ENCODE data around the gene RPUSD1. TPM values are rescaled to one million over a fixed set of nuclear protein-coding genes. Genes with fewer than 3 reads are reported as not detected.
"Not testable (repeated sequence)": the region's sequence is repeated elsewhere in the genome, so short reads cannot be mapped to it uniquely, and the experiment has no call there.

RPUSD1 gene
- total RNA-seq, 1 donor from 2014 or later = 7.8 TPM

DNA sequence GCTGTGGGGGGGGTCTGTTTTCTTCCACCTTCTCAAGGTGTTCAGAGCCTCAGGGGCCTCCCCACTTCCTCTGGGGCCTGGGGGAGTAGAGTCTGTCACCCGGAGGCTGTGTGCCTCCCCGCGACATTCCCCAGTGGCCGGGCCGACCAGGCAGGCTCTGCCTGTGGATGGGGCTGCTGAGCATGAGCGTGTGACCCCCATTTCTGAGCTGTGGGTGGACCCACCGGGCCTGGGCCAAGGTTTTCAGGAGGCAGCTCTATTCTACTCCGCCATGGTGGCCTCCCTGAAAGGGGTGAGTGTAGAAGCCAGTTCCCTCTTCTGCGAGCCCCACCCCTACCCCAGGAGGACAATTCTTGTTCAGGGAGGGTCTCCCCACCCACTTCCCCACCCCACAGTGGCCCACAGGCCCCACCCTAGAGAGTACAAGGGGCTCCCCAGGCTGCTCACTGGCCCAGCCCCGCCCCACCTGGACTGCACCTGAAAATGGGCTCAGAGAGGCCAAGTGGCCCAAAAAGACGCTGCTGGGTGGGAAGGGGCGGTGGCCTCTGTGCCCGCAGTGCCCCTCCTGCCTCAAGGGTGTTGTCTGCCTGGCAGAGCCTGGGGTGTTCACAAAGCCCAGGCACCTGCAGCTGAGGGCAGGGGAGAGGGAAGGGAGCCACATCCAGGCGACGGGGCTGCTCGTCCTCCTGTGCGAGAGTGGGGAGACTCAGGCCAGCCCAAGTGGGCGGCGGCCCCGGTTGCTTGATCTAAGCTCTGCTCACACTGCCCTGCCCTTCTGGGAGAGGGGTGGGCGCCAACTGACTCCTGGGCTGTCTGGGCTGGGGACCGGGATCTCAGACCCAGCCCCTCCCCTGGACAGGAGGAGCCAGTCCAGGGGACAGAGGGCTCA is 26.3 kb downstream of the RPUSD1 start:
- no peak for ATAC-seq (ENCODE audit: poor library complexity)
- intact Hi-C loops (cut with DNase I) = no loop called here
- DNase-seq = no peak

DNA sequence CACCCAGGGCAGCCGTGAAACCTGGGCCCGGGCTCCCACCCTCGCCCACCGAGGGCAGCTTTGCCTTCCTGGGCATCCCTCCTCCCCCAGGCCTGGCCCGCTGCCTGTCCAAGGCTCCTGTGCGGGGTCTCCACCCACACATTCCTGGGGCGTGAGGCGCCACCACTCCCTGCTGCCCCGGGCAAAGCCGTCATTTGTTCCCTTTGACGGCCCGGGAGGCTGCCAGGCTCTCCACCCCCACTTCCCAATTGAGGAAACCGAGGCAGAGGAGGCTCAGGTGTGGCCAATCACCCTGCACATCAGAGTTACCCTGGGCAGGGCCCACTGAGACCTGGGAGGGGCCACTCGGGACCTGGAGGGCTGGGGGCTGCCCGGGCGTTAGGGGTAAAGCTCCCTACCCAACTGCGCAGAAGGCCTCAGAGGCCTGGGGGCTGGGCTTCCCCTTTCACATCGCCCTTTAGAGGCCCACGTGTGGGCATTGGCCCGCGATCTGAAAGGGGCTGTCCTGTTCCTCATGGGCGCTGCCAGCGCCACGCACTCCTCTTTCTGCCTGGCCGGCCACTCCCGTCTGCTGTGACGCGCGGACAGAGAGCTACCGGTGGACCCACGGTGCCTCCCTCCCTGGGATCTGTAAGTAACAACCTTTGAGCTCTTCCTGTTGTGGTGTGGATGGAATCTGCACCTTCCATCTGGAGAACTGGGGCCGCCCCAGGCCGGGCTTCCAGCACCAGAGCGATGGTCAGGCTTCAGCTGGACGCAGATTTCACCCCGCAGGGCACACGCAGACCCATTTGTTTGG is 27.4 kb downstream of the RPUSD1 start, which contains the start of gene MSLN:
Gene MSLN (plus strand): TSS at position 190 of the 799 bp plus-strand sequence. CDS start 1,947 bp downstream, outside the sequence.
- DNase-seq (no peak), ATAC-seq (ENCODE audit: poor library complexity) (peak; percentile 31)
- intact Hi-C loops (cut with DNase I) = no loop called here

DNA sequence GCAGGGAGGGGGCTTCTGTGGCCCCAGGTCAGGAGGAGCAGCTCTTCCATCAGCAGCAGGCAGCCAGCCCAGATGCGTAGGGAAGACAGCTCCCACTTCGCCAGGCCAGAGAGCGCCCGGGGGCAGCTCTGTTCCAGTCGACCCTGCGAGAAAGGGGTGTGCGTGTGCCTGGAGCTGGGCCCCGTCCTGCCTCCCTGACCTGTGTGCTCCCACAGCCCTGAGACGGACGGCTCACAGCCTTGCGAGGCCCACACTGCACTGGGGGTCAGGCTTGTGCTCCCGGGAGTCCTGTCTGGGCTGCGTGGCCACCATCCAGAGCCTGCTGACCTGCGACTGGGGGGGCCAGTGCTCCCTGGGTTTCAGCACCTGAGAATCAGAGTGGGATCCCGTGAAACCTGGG is 28.1 kb downstream of the RPUSD1 start:
- DNase-seq (no peak), ATAC-seq (ENCODE audit: poor library complexity) (no peak)
- intact Hi-C loops (cut with DNase I) = no loop called here

DNA sequence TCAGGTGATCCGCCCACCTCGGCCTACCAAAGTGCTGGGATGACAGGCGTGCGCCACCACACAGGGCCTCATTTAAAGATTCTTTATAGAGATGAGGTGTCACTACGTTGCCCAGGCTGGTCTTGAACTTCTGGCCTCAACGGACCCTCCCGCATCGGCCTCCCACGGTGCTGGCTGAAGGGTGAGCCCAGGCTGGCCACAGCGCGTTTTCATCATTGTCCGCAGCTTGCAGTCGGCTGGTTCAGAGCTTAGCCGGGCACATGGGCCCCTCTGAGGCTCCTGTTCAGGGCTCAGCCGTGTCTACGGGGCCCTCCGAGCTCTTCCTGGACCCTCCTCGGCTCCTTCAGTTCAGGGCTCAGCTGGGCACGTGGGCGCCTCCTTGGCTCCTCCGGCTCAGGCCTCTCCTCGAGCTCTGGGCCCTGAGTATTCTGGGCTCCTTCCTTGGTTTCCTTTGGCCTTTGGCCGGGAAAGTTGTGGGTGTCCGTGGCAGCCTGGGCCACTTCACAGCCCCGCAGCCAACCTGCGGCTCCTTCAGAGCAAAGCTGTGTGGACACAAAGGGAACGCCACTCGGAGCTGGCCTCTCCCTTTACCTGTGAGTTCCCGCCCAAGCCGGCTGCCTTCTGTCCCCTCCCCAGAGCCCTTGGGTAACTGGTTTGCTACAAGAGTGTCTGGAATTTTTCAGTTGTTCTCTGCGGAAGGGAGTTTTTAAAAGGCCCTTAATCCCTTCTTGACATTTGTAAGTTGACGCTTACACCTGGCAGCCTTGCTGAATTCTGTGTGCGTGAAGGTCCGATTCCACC is 28.9 kb downstream of the RPUSD1 start:
- no peak for ATAC-seq (ENCODE audit: poor library complexity)
- no peak for DNase-seq
- intact Hi-C loops (cut with DNase I) = no loop called here

DNA sequence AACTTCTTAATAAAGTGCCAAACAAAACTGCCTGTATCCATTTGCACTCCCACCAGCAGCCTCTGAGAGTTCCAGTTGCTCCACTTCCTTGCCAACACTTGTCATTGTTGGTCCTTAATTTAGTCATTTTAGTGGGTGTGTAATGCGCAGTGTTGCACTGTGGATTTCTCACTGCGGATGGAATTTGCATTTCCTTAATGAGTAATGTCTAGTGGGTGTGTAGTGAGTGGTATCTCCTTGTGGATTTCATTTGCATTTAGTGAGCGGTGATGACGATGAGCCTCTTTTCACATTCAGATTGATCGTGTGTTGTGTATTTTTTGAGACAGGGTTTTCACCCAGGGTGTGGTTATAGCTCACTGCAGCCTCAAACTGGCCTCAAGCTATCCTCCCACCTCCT is 31.8 kb downstream of the RPUSD1 start:
- ATAC-seq (ENCODE audit: poor library complexity) (no peak), DNase-seq (no peak)
- intact Hi-C loops (cut with DNase I) = no loop called here

DNA sequence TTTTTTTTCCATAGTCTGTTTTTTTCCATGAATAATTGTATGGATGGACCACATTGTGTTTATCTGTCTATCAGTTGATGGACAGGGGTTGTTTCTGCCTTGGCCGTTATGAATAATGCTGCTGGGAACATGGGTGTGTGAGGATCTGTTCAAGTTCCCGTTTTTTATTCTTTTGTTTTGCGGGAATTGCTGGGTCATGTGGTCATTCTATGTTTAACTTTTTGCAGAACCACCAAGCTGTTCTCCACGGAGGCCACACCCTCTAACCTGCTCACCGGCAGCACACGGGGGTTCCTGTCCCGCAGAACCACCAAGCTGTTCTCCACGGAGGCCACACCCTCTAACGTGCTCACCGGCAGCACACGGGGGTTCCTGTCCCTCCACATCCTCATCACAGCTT is 33.5 kb downstream of the RPUSD1 start:
- ATAC-seq (ENCODE audit: poor library complexity) (peak; percentile 36), DNase-seq (no peak)
- intact Hi-C loops (cut with DNase I) = no loop called here

DNA sequence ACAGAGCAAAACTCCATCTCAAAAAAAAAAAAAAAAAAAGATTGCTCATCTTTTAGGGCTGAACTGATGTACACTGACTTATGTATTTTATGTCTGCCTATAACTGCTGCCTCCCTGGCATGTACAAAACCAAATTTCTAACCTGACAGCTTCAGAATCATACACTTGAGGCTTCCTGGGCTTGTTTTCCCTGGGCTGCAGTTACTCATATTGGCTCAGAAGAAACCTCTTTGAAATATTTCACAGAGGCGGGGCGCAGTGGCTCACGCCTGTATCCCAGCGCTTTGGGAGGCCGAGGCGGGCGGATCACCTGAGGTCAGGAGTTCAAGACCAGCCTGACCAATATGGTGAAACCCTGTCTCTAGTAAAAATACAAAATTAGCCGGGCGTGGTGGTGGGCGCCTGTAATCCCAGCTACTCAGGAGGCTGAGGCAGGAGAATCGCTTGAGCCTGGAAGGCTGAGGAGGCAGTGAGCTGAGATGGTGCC is 34.0 kb downstream of the RPUSD1 start:
- DNase-seq; ATAC-seq (ENCODE audit: poor library complexity); intact Hi-C loops (cut with DNase I): not testable (repeated sequence)

DNA sequence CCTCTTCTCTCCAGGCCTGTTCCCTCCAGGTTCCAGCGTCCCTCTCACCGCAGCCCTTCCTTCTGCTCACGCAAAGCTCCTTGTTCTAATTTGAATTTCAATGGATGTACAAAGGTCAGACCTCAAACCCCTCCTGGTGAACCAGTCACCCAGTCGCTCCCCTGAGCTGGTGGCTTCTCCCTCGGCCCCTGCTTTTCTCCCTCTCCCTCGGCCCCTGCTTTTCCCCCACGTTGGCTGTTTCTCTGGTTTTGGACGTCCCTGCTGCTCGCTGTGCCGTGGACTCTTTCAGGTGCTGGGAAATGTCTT is 36.2 kb downstream of the RPUSD1 start:
- DNase-seq (no peak), ATAC-seq (ENCODE audit: poor library complexity) (no peak)
- intact Hi-C loops (cut with DNase I) = no loop called here

DNA sequence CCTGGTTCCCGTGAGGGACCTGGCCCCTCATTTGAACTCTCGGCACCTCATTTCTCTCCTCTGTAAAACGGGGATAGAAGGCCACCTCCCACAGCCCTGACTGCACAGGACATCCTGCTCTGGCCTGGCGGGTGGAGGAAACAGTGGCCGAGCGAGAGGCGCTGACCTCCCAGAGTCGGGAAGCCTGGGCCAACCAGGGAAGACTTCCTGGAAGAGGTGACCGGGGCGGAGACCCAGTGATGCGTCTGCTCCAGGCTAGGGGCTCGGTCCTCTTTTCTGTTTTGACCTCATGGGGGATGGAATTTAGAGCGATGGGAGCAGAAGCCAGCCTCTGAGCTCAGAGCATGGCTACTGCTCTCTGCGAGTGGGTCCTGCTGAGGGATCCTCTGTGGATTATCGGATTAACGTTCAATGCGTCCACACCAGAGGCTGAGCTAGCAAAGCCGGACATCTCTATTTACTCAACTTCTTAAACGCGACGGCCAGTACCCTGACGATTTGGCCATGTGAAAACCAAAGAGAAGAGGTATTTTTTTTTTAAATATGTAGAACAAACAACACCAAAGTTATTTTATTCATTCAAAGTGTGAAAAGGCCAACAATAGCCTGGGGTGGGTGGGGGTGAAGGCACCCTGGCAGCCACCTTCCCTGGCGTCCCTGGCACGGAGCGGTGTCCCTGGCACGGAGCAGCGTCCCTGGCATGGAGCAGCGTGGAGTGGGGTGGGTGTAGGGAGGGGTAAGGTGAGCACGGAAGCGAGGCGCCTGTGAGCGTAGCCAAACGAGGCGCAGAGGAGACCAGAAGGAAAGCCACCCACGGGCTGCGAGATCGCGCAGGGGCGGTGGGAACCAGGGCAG is 36.8 kb downstream of the RPUSD1 start:
- ATAC-seq (ENCODE audit: poor library complexity) = peak; percentile 79
- DNase-seq = no peak
- intact Hi-C loops (cut with DNase I) = no loop called here

DNA sequence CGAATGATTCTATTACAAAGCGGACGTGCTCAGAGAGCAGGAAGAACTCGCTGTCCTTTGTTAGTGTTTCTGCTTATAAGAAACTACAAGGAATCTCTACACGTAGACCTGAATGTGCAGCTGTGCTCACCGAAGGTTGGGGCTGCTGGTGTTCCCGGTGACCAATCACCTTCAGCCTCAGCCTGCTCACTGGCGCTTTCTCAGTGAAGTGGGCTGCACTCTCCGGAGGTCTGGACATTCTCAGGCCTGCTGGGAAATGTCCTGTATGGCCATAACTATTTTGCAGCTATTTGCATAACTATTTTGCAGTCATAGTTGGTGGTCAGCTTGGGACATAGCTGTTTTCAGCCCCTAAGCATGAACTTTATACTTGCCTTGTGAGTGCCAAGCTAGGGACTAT is 37.7 kb downstream of the RPUSD1 start:
- no peak for DNase-seq
- no peak for ATAC-seq (ENCODE audit: poor library complexity)
- intact Hi-C loops (cut with DNase I) = no loop called here

DNA sequence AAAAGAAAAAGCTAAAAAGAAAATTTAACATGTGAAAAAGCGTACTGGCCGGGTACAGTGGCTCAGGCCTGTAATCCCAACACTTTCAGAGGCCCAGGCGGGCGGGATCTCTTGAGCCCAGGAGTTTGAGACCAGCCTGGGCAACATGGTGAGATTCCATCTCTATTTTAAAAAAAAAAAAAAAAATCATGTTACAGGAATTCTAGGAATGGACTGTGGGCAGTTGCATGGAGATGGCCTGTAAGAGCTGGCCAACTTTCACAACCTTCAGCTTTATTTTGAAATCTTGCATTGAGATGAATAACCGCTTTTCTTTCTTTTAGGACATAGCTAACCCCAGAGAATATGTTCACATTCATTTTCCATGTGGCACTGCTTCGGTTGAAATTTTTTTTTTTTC is 39.2 kb downstream of the RPUSD1 start:
- no peak for ATAC-seq (ENCODE audit: poor library complexity)
- intact Hi-C loops (cut with DNase I) = no loop called here
- DNase-seq = no peak

DNA sequence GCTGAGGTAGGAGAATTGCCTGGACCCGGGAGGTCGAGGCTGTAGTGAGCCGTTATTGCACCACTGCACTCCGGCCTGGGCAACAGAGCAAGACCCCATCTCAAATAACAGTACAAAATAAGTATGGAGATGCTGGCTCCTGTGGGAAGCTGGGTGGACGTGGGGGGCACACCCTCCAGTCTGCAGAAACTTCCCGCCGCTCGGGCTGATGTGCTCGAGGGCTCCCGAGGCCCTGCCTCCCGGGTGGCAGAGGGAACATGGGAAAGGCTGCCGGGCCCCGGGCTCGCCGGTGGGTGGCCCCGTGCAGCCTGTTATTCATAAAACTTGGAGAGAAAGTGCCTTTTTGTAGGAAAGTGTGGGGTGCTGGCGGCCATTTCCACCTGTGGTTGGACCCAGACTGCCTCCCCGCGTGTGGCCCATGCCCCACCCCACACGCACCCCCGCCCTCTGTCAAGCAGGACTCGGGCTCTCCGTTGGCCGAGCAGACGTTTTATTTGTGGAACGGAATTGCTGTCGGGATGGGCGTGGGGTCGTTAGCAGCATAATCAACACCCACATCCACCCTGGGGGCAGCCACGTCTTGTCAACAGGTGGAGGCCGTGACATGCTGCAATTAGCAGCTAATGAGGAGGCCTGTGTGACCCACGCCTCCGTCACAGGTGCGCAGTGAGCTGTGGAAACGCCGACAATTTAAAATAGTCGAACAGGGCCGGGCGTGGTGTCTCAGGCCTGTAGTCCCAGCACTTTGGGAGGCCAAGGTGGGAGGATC is 40.0 kb downstream of the RPUSD1 start:
- no peak for ATAC-seq (ENCODE audit: poor library complexity)
- no peak for DNase-seq
- intact Hi-C loops (cut with DNase I) = no loop called here

DNA sequence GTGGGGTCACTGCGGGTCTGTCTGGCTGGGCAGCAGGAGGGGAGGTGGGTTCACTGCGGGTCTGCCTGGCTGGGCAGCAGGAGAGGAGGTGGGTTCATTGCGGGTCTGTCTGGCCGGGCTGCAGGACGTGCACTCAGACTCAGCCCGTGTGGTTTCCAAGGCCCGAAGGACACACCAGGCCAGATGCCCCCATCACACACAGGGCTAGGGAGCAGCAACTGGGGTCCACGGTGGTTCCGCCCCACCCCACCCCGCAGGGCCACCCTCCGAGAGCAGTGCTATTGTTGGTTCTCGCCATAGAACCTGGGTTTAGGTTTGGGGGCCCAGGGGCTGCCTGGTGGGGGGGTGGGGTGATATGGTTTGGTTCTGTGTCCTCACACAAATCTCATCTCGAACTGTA is 41.5 kb downstream of the RPUSD1 start:
- intact Hi-C loops (cut with DNase I) = no loop called here
- ATAC-seq (ENCODE audit: poor library complexity) (no peak), DNase-seq (no peak)

DNA sequence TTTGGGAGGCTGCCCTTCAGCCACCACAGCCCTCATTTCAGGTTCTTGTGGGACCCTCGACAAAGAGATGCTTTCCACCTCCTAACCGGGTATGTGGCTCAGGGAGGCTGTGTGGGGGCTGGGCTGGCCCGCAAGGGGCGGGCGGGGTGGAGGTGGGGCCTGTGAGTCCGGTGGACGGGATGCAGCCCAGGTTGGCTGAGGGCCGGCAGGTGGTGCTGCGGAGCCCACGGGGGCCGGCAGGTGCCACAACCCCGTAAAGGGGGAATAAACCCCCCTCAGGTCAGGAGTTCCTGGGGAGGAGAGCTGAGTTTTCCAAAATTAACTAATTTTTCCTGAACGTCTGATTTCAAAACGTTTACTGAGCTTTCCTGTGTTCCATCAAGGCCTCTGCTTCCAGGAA is 42.4 kb downstream of the RPUSD1 start:
- intact Hi-C loops (cut with DNase I) = no loop called here
- no peak for DNase-seq
- ATAC-seq (ENCODE audit: poor library complexity) = no peak

DNA sequence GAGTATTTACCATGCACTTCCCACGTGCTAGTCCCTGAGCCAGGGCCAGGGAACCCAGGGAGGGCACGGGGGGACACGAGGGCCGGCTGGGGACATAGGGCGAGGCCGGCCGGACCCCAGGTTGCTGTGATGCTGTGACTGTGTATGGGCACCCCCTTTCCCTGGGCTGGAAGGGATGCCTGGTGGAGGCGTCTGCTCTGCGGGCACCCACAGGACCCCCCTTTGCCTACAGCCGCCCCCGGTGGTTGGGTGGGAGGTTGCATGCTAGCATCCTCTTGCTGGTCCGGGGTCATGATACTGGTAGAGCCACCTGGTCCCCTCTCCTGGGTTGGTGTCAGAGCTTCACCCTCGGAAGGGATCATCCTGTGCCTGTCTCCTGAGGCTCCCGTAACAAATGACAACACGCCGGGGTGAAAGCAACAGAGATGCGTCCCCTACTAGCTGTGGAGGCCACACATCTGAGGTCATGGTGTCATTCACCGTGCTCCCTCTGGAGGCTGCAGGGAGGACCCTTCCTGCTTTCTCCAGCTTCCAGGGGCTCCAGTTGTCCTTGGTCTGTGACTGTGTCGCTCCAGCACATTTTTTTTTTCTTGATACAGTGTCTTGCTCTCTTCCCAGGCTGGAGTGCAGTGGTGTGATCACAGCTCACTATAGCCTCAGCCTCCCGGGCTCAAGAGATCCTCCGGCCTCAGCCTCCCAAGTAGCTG is 44.2 kb downstream of the RPUSD1 start:
- DNase-seq (no peak), ATAC-seq (ENCODE audit: poor library complexity) (no peak)
- intact Hi-C loops (cut with DNase I) = no loop called here

DNA sequence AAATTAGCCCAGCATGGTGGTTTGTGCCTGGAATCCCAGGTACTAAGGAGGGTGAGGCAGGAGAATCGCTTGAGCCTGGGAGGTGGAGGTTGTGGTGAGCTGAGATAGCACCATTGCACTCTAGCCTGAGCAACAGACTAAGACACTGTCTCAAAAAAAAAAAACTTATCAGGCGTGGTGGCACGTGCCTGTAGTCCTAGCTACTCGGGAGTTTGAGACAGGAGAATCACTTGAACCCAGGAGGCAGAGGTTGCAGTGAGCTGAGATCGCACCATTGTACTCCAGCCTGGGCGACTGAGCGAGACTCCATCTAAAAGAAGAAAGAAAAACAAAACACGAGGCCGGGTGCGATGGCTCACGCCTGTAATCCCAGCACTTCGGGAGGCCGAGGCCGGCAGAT is 45.3 kb downstream of the RPUSD1 start:
- intact Hi-C loops (cut with DNase I); ATAC-seq (ENCODE audit: poor library complexity); DNase-seq: not testable (repeated sequence)
